Endothelial cell of umbilical vein (primary cell): ENCODE results near the gene CATSPER3. TPM values are rescaled to one million over a fixed set of nuclear protein-coding genes. Genes with fewer than 3 reads are reported as not detected.

Experiments
- BruUV-seq: library from RNA; stranded (reverse); fragments of 400-500 nt; replicated peaks from 2 replicates; lab custom pipeline; 2021; lab: Mats Ljungman, UMichigan
- CTCF ChIA-PET: fragments of 300-600, 350-600 bp; sonication (Branson Sonifier 250); formaldehyde crosslinking; loops from one replicate; lab custom pipeline; 2021; ENCODE audit warnings: antibody characterized with exemption, inconsistent platforms; lab: Charles Lee
- POLR2A ChIA-PET: fragments of 300-600, 350-600 bp; sonication (Branson Sonifier 250); formaldehyde crosslinking; loops from one replicate; lab custom pipeline; 2021; ENCODE audit warnings: antibody characterized with exemption, inconsistent platforms; lab: Charles Lee
- DNase-seq: peaks from one replicate; pipeline ENCODE4 v3.0.0-alpha.2; 2011; ENCODE audit warnings: low read depth, low spot score
- FAIRE-seq: peaks from 2 replicates; lab custom pipeline; 2011; peaks lifted over from hg19 to GRCh38; lab: Jason Lieb, UNC
- H2AFZ ChIP-seq: 2 replicates; pipeline ENCODE4 v1.6.0; 2012; ENCODE audit warnings: low read depth, low read length, control low read depth, inconsistent platforms
- H3K27ac ChIP-seq: 2 replicates; pipeline ENCODE4 v1.5.1; 2011; ENCODE audit warnings: low read depth, mild to moderate bottlenecking, control low read depth, low read length, moderate library complexity; ENCODE audit not compliant: insufficient read depth
- H3K27me3 ChIP-seq, 2 experiments: 2 replicates each; pipeline versions ENCODE4 v1.6.0 to v1.6.1; 2011; ENCODE audit warnings: low read length in 2 of 2, mixed read lengths in 1 of 2; ENCODE audit not compliant: control insufficient read depth in 2 of 2, insufficient read depth in 2 of 2
- H3K36me3 ChIP-seq, 2 experiments: 2 replicates in 1 of 2; 3 replicates in 1 of 2; pipeline ENCODE4 v1.5.1; 2011; ENCODE audit warnings: low read length in 2 of 2, mild to moderate bottlenecking in 1 of 2, moderate library complexity in 1 of 2; ENCODE audit not compliant: control insufficient read depth in 2 of 2, insufficient read depth in 2 of 2; ENCODE audit errors: extremely low read depth in 1 of 2
- H3K4me1 ChIP-seq: 3 replicates; pipeline ENCODE4 v1.5.1; 2011; ENCODE audit warnings: mild to moderate bottlenecking, low read length; ENCODE audit not compliant: control insufficient read depth, insufficient read depth; ENCODE audit errors: extremely low read depth
- H3K4me2 ChIP-seq: 2 replicates; pipeline ENCODE4 v1.6.1; 2011; ENCODE audit warnings: low read length, control low read depth, mixed read lengths; ENCODE audit not compliant: insufficient read depth
- H3K4me3 ChIP-seq, 3 experiments: fragments of 200-600 bp in 1 of 3; sonication (generic), shearing (Covaris generic) in 1 of 3; replicated peaks in 1 of 3; 2 replicates each; pipeline ENCODE4 v1.5.1; 2011 to 2016; ENCODE audit warnings: control low read depth in 3 of 3, low read length in 3 of 3, mild to moderate bottlenecking in 2 of 3, inconsistent platforms in 1 of 3, low read depth in 1 of 3, moderate library complexity in 1 of 3; ENCODE audit not compliant: insufficient read depth in 1 of 3
- H3K79me2 ChIP-seq: 2 replicates; pipeline ENCODE4 v1.6.0; 2012; ENCODE audit warnings: low read length, inconsistent platforms; ENCODE audit not compliant: control insufficient read depth, insufficient read depth
- H3K9ac ChIP-seq: replicated peaks from 2 replicates; pipeline ENCODE3; 2011; ENCODE audit warnings: low read length, control low read depth; ENCODE audit not compliant: insufficient read depth; ENCODE audit errors: extremely low read depth
- H3K9me1 ChIP-seq: replicated peaks from 3 replicates; pipeline ENCODE4 v1.6.0; 2011; ENCODE audit warnings: mild to moderate bottlenecking, low read length; ENCODE audit not compliant: control insufficient read depth, insufficient read depth; ENCODE audit errors: extremely low read depth
- H3K9me3 ChIP-seq: replicated peaks from 2 replicates; pipeline ENCODE4 v1.5.1; 2012; ENCODE audit warnings: low read length, inconsistent platforms; ENCODE audit not compliant: control insufficient read depth, insufficient read depth
- H4K20me1 ChIP-seq: replicated peaks from 2 replicates; pipeline ENCODE3; 2011; ENCODE audit warnings: mild to moderate bottlenecking, low read length; ENCODE audit not compliant: control insufficient read depth, insufficient read depth; ENCODE audit errors: extremely low read depth
- CTCF ChIP-seq, 2 donors: IDR thresholded peaks; 1 replicate in 1 of 2; 2 replicates in 1 of 2; pipeline ENCODE4 v1.5.1; 2011; ENCODE audit warnings: low read length in 2 of 2, mild to moderate bottlenecking in 2 of 2, moderate library complexity in 2 of 2, control low read depth in 1 of 2, inconsistent platforms in 1 of 2, low read depth in 1 of 2; ENCODE audit not compliant: insufficient read depth in 1 of 2; ENCODE audit errors: extremely low read depth in 1 of 2
- EZH2 ChIP-seq: IDR thresholded peaks from 2 replicates; pipeline ENCODE4 v1.6.1; 2012; ENCODE audit warnings: borderline replicate concordance, low read depth, mild to moderate bottlenecking, moderate library complexity, low read length, inconsistent platforms; ENCODE audit not compliant: severe bottlenecking
- FOS ChIP-seq: IDR thresholded peaks from 2 replicates; pipeline ENCODE4 v1.6.1; 2011; ENCODE audit warnings: mild to moderate bottlenecking, low read length, moderate library complexity, borderline replicate concordance; ENCODE audit not compliant: insufficient read depth
- GATA2 ChIP-seq: IDR thresholded peaks from 2 replicates; pipeline ENCODE4 v1.7.0; 2011; ENCODE audit warnings: low read depth, mild to moderate bottlenecking, moderate library complexity, mixed read lengths, low read length; ENCODE audit not compliant: insufficient read length, insufficient read depth
- JUN ChIP-seq: IDR thresholded peaks from 2 replicates; pipeline ENCODE4 v1.6.1; 2011; ENCODE audit warnings: borderline replicate concordance, low read depth; ENCODE audit not compliant: insufficient read length, insufficient read depth
- MYC ChIP-seq: IDR thresholded peaks from one replicate; pipeline ENCODE4 v1.6.1; 2011; ENCODE audit warnings: mild to moderate bottlenecking, low read depth, low read length
- POLR2A ChIP-seq: IDR thresholded peaks from 2 replicates; pipeline ENCODE4 v1.6.1; 2012; ENCODE audit warnings: low read depth, mild to moderate bottlenecking, control low read depth, low read length
- POLR2AphosphoS5 ChIP-seq: IDR thresholded peaks from 2 replicates; pipeline ENCODE4 v1.6.1; 2012; ENCODE audit warnings: low read depth, mild to moderate bottlenecking, control low read depth, low read length, moderate library complexity; ENCODE audit not compliant: insufficient read depth
- dilution Hi-C: fragments of 300-500 bp; cut with MboI; formaldehyde crosslinking; loops from one replicate; pipeline ENCODE4 v1.15.0; 2019; ENCODE audit warnings: low sequenced_read_pairs; ENCODE audit not compliant: extremely low pct_ligation_motif_present
- intact Hi-C: fragments of 100-400 bp; cut with micrococcal nuclease; formaldehyde crosslinking; loops from one replicate; pipeline ENCODE4 v1.10.0; 2022
- polyA plus RNA-seq, 4 experiments: library from polyadenylated mRNA; depleted of rRNA in 3 of 4; stranded (reverse) in 3 of 4; unstranded in 1 of 4; fragments of >200 nt; gene quantifications; 2 replicates each; pipeline versions ENCODE4 v1.2.1 to v1.2.3, GENCODE V29; 2011 to 2012; ENCODE audit warnings: missing spikeins in 1 of 4
- total RNA-seq: library from RNA; stranded (reverse); gene quantifications from 2 replicates; pipeline ENCODE4 v1.2.3, GENCODE V29; 2021
- TF ChIP-seq, protein P1 (sequence below): IDR thresholded peaks from 2 replicates; pipeline ENCODE4 v1.6.1; 2011; ENCODE audit not compliant: insufficient read depth, insufficient read length

CATSPER3 gene
- total and polyA plus RNA-seq, 2 donors (not counting 3 experiments of a cell fraction or from before 2014, with no cell fraction given): 0.43 to 0.71 TPM

DNA sequence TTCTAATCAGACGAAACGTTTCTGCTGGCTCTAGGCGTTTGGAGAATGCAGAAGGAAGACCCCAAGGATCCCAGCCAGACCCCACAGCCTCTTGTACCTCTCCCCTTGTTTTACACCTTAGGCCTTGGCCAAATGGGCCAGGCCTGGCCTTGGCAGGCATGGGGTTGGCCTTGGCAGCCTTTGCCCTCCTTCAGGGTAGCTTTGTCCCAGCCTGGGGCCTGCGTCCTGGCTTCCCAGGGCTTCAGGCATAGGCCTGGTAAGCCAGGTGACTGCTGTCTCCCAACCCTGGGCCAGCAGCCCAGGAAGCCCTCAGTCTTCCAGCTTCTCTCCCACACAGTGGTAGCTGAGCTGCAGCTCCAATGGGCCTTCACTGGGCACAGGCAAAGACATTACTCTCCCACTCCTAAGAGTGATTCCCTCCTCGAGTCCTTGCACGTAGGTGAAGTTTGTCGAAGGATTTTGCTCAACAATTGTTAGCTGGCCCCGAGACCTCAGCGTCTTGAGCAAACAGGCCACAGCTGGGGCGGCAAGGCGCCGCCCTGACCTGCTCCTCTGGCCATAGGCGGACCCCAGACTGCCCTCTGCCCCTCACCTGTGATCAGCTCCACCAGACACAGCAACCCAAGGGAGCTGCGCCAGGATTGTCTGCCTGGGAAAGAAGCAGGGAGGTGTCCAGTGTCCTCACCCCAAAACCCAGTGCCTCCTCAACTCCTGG is 67.4 kb downstream of the CATSPER3 start:
- no peak for FAIRE-seq
- H3K4me2 ChIP-seq: no peak overlapping the region

More for the DNA sequence above, 67.4 kb downstream of the CATSPER3 start:
- no peak overlapping the region for H3K27ac ChIP-seq
- TF ChIP-seq POLR2AphosphoS5 (no peak), MYC (no peak), CTCF (IDR thresholded peaks at IDR 0.05; ENCODE audit: extremely low read depth in 1 of 2, insufficient read depth in 1 of 2, low read depth in 1 of 2, low read length in 2 of 2) (no peak), GATA2 (no peak), JUN (no peak), POLR2A (no peak), EZH2 (no peak), FOS (no peak)
- TF ChIP-seq, protein P1, sequence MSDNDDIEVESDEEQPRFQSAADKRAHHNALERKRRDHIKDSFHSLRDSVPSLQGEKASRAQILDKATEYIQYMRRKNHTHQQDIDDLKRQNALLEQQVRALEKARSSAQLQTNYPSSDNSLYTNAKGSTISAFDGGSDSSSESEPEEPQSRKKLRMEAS: no peak
- H2AFZ ChIP-seq: no peak overlapping the region
- no peaks in the 10 kb centered on the region for H3K9me1 ChIP-seq
- ChIA-PET CTCF (interaction anchor here (1.2 to 1.8 kb wide), 2 partner anchors 298 to 391 kb away, joined by 3 to 4 read pairs; no protein-coding TSS in a partner anchor), POLR2A (no interaction called here)
- H3K9ac ChIP-seq: no peak overlapping the region
- peaks cover 82 to 95% of the 10 kb centered on the region in 2 experiments for H3K27me3 ChIP-seq
- no peaks in the 10 kb centered on the region for H4K20me1 ChIP-seq
- DNase-seq: no peak
- no peaks in the 10 kb centered on the region for H3K9me3 ChIP-seq
- H3K4me3 ChIP-seq: no peak overlapping the region
- intact Hi-C loops (loop anchor here (5.0 kb wide), 1 partner anchor 297 kb away; no protein-coding TSS in a partner anchor), dilution Hi-C loops (no loop called here)
- H3K4me1 ChIP-seq: peaks cover 5% of the 10 kb centered on the region
- no peaks in the 10 kb centered on the region for H3K79me2 ChIP-seq
- H3K36me3 ChIP-seq: no peaks in the 10 kb centered on the region
- BruUV-seq: no TSS peak
